HK-2 (cell line): ENCODE measurements around the gene TNNI3K.

Experiments
- DNase-seq: peaks from one replicate; pipeline ENCODE4 v3.0.0-alpha.2; 2018; ENCODE audit not compliant: unreplicated experiment

The TNNI3K gene

GRCh38 chr1:74570797-74571492 lies 335.8 kb downstream of the TNNI3K start:
- DNase-seq, result no peak

- DNase-seq, result no peak
Observed at GRCh38 chr1:74571493-74571800, 336.3 kb downstream of the TNNI3K start.

- no peak for DNase-seq
Observed at GRCh38 chr1:74571891-74572290, 336.7 kb downstream of the TNNI3K start.

- no peak for DNase-seq
Observed at GRCh38 chr1:74578101-74578500, 342.9 kb downstream of the TNNI3K start.

- DNase-seq, result no peak
Observed at GRCh38 chr1:74579425-74579824, 344.2 kb downstream of the TNNI3K start.

- no peak for DNase-seq
Observed at GRCh38 chr1:74583397-74583796, 348.2 kb downstream of the TNNI3K start.

GRCh38 chr1:74584185-74584584 lies 349.0 kb downstream of the TNNI3K start:
- DNase-seq, result no peak

GRCh38 chr1:74586253-74586897 lies 351.2 kb downstream of the TNNI3K start:
- DNase-seq, result no peak

GRCh38 chr1:74587888-74588287 lies 352.7 kb downstream of the TNNI3K start:
- no peak for DNase-seq

- no peak for DNase-seq
Observed at GRCh38 chr1:74590288-74590687, 355.1 kb downstream of the TNNI3K start.

- DNase-seq, result no peak
Observed at GRCh38 chr1:74591949-74592348, 356.8 kb downstream of the TNNI3K start.

GRCh38 chr1:74592580-74593355 lies 357.6 kb downstream of the TNNI3K start:
- no peak for DNase-seq
